ENCODE measurements around the gene EDC3. TPM values are rescaled to one million over a fixed set of nuclear protein-coding genes. Genes with fewer than 3 reads are reported as not detected.

EDC3 gene
- polyA plus RNA-seq, 1 donor from 2014 or later: 12.9 TPM

DNA sequence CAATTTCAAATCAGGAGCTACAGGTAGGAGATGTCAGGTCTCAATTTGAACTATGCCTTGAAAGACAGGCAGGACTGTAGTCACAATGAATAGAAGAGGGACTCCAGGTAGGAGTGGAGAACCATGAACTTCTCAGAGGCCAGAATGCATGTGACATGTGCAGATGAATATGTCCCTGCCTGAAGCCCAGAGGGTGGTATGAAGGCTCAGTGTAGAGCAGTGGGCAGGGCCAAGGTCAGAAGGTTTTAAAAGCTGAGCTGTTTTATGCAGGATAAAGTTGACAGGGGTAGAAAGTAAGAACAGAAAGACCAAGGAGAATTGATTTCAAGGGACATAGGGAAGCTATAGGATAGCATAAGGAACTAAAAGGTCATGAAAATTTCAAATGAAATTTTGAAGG, 49.3 kb downstream of the EDC3 start:
- no peaks in the 10 kb centered on the region for H3K9me2 ChIP-seq (ENCODE audit: insufficient read depth, low read length)
- TF ChIP-seq POLR2AphosphoS5 (IDR thresholded peaks at IDR 0.05): no peak
- TF ChIP-seq SMC3 (conservative IDR thresholded peaks at IDR 0.05; ENCODE audit: poor library complexity): no peak
- TF ChIP-seq EP300 (conservative IDR thresholded peaks at IDR 0.05; ENCODE audit: poor library complexity, severe bottlenecking): no peak
- no peak for TF ChIP-seq EZH2 (IDR thresholded peaks at IDR 0.05; ENCODE audit: borderline replicate concordance, insufficient read depth, low read length, poor library complexity, severe bottlenecking)
- TF ChIP-seq MXI1 (conservative IDR thresholded peaks at IDR 0.05; ENCODE audit: poor library complexity, severe bottlenecking): no peak
- TF ChIP-seq, protein P1, sequence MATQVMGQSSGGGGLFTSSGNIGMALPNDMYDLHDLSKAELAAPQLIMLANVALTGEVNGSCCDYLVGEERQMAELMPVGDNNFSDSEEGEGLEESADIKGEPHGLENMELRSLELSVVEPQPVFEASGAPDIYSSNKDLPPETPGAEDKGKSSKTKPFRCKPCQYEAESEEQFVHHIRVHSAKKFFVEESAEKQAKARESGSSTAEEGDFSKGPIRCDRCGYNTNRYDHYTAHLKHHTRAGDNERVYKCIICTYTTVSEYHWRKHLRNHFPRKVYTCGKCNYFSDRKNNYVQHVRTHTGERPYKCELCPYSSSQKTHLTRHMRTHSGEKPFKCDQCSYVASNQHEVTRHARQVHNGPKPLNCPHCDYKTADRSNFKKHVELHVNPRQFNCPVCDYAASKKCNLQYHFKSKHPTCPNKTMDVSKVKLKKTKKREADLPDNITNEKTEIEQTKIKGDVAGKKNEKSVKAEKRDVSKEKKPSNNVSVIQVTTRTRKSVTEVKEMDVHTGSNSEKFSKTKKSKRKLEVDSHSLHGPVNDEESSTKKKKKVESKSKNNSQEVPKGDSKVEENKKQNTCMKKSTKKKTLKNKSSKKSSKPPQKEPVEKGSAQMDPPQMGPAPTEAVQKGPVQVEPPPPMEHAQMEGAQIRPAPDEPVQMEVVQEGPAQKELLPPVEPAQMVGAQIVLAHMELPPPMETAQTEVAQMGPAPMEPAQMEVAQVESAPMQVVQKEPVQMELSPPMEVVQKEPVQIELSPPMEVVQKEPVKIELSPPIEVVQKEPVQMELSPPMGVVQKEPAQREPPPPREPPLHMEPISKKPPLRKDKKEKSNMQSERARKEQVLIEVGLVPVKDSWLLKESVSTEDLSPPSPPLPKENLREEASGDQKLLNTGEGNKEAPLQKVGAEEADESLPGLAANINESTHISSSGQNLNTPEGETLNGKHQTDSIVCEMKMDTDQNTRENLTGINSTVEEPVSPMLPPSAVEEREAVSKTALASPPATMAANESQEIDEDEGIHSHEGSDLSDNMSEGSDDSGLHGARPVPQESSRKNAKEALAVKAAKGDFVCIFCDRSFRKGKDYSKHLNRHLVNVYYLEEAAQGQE (IDR thresholded peaks at IDR 0.05; ENCODE audit: borderline replicate concordance): no peak
- no peak for TF ChIP-seq TAF1 (IDR thresholded peaks at IDR 0.05; ENCODE audit: low read depth)
- no peak for TF ChIP-seq RAD21 (conservative IDR thresholded peaks at IDR 0.05)
- no peaks in the 10 kb centered on the region for H3F3A ChIP-seq (ENCODE audit: insufficient read depth, low read length, poor library complexity, severe bottlenecking)
- H3K9me3 ChIP-seq (ENCODE audit: low read length): no peaks in the 10 kb centered on the region
- H4K20me1 ChIP-seq (ENCODE audit: insufficient read depth): no peaks in the 10 kb centered on the region
- H3K79me2 ChIP-seq (replicated peaks; ENCODE audit: insufficient read depth, low read length): peaks cover 6% of the 10 kb centered on the region
- no peak overlapping the region for H3K4me2 ChIP-seq (ENCODE audit: low read length)
- H2AFZ ChIP-seq (ENCODE audit: low read depth, low read length): no peak overlapping the region
- no peaks in the 10 kb centered on the region for H3K27me3 ChIP-seq (ENCODE audit: insufficient read depth, low read depth, low read length)
- H3K36me3 ChIP-seq (ENCODE audit: insufficient read depth, low read length): no peaks in the 10 kb centered on the region
- no peak overlapping the region for H3K27ac ChIP-seq (ENCODE audit: low read length)
- H3K9ac ChIP-seq (ENCODE audit: low read length): no peak overlapping the region
- no peak overlapping the region for H3K4me3 ChIP-seq (ENCODE audit: low read length)

DNA sequence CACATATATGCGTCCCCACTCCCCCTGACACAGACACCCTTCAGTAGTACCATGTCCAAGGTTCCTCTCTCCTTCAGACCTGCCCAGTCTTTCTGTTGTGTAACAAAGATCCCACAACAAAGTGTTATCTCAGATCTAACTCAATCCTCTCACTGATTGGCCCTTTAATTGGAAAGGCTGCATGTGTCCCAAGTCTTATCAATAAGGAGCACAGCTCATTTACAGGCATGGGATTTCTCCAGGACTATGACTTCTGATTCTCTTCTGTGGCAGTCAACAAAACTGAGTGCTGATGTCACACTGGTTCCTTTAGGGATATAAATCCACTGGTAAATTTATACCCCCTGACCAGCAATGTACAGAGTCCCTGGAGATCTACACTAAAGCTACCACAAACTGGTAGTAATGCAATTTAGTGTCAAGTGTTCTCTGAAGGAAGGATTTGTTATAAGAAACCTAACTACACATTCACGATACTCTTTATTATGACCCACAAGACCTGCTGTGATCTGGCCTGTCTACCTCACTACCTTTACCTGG, 52.1 kb downstream of the EDC3 start:
- no peaks in the 10 kb centered on the region for H4K20me1 ChIP-seq (ENCODE audit: insufficient read depth)
- H3K36me3 ChIP-seq (ENCODE audit: insufficient read depth, low read length): peaks cover 4% of the 10 kb centered on the region
- no peak overlapping the region for H3K9ac ChIP-seq (ENCODE audit: low read length)
- H3K79me2 ChIP-seq (replicated peaks; ENCODE audit: insufficient read depth, low read length): peaks cover 6% of the 10 kb centered on the region
- H3K27ac ChIP-seq (ENCODE audit: low read length): no peak overlapping the region
- H3K27me3 ChIP-seq (ENCODE audit: insufficient read depth, low read depth, low read length): no peaks in the 10 kb centered on the region
- H2AFZ ChIP-seq (ENCODE audit: low read depth, low read length): no peak overlapping the region
- no peaks in the 10 kb centered on the region for H3F3A ChIP-seq (ENCODE audit: insufficient read depth, low read length, poor library complexity, severe bottlenecking)
- no peaks in the 10 kb centered on the region for H3K9me2 ChIP-seq (ENCODE audit: insufficient read depth, low read length)
- H3K9me3 ChIP-seq (ENCODE audit: low read length): no peaks in the 10 kb centered on the region
- H3K4me3 ChIP-seq (ENCODE audit: low read length): no peak overlapping the region
- TF ChIP-seq RAD21 (conservative IDR thresholded peaks at IDR 0.05) (no peak), EP300 (conservative IDR thresholded peaks at IDR 0.05; ENCODE audit: poor library complexity, severe bottlenecking) (no peak)
- TF ChIP-seq, protein P1 (IDR thresholded peaks at IDR 0.05; ENCODE audit: borderline replicate concordance): no peak
- H3K4me2 ChIP-seq (ENCODE audit: low read length): no peak overlapping the region

All from neural cell (in vitro differentiated cells).